Liver (tissue), 3 donors: Measurements from ENCODE around the gene RHBDF2.

ENCODE experiments used
- CTCF ChIP-seq: fragments of 150-350 bp; IDR thresholded peaks from 2 replicates; pipeline ENCODE4 v1.5.1; 2017; ENCODE audit warnings: improper control_type of control experiment, low read depth, low read length; ENCODE audit not compliant: missing input control
- FOXA1 ChIP-seq: IDR thresholded peaks from 2 replicates; pipeline ENCODE4 v1.6.1; 2016; ENCODE audit warnings: antibody characterized with exemption
- MAX ChIP-seq: IDR thresholded peaks from 2 replicates; pipeline ENCODE4 v1.6.1; 2016; ENCODE audit warnings: antibody characterized with exemption
- RAD21 ChIP-seq, 2 donors: IDR thresholded peaks; 2 replicates each; pipeline ENCODE4 v1.6.1; 2016; ENCODE audit warnings: antibody characterized with exemption in 2 of 2, mild to moderate bottlenecking in 2 of 2
- YY1 ChIP-seq: IDR thresholded peaks from 2 replicates; pipeline ENCODE4 v1.6.1; 2016; ENCODE audit warnings: antibody characterized with exemption, mild to moderate bottlenecking
- donor health status: healthy.
- donor health status: healthy.

GRCh38 chr17:76431509-76431908 is 69.7 kb downstream of the RHBDF2 start:
- TF ChIP-seq CTCF, result no peak
- TF ChIP-seq MAX, result no peak
- TF ChIP-seq FOXA1, result no peak
- no peak for TF ChIP-seq RAD21 (IDR thresholded peaks at IDR 0.05)
- TF ChIP-seq YY1, result no peak
